ENCODE data around the gene POLR3GL.

POLR3GL gene

GRCh38 chr1:145964328-145965118, at the start of gene POLR3GL, which contains the start of gene ANKRD34A:
Gene POLR3GL (plus strand): TSS chr1:145964690. CDS start chr1:145974866, 10,176 bp downstream.
Gene ANKRD34A (minus strand): TSS chr1:145964575. CDS start chr1:145961759, 2,816 bp downstream.
- peak within 1 kb of the TSS; percentile 89 for H3K4me3 ChIP-seq (ENCODE audit: low read depth, low read length)
- TF ChIP-seq POLR2A (IDR thresholded peaks at IDR 0.05; ENCODE audit: extremely low read depth, insufficient read length) (peak; percentile 96), MAX (IDR thresholded peaks at IDR 0.05; ENCODE audit: low read depth, low read length) (peak; percentile 37), CTCF (IDR thresholded peaks at IDR 0.05; ENCODE audit: low read depth, low read length) (no peak), MYC (IDR thresholded peaks at IDR 0.05; ENCODE audit: low read depth, low read length) (peak; percentile 34; the same call in 1 of the 2 replicates)
- DNase-seq (ENCODE audit: low read depth) = peak; percentile 94

- no peak overlapping the region for H3K4me3 ChIP-seq (ENCODE audit: low read depth, low read length)
Observed at GRCh38 chr1:145916745-145917144, 47.7 kb upstream of the POLR3GL start.

GRCh38 chr1:145917595-145917994, 46.9 kb upstream of the POLR3GL start:
- peak overlapping the region; percentile 92 for H3K4me3 ChIP-seq (ENCODE audit: low read depth, low read length)
- TF ChIP-seq POLR2A (IDR thresholded peaks at IDR 0.05; ENCODE audit: extremely low read depth, insufficient read length) = no peak
- no peak for TF ChIP-seq CTCF (IDR thresholded peaks at IDR 0.05; ENCODE audit: low read depth, low read length)
- no peak for TF ChIP-seq MAX (IDR thresholded peaks at IDR 0.05; ENCODE audit: low read depth, low read length)
- no peak for TF ChIP-seq MYC (IDR thresholded peaks at IDR 0.05; ENCODE audit: low read depth, low read length)
- DNase-seq (ENCODE audit: low read depth) = no peak

More at GRCh38 chr1:145916745-145917144, 47.7 kb upstream of the POLR3GL start:
- no peak for DNase-seq (ENCODE audit: low read depth)
- TF ChIP-seq MYC (IDR thresholded peaks at IDR 0.05; ENCODE audit: low read depth, low read length) = no peak
- TF ChIP-seq POLR2A (IDR thresholded peaks at IDR 0.05; ENCODE audit: extremely low read depth, insufficient read length) = no peak
- TF ChIP-seq MAX (IDR thresholded peaks at IDR 0.05; ENCODE audit: low read depth, low read length) = no peak
- TF ChIP-seq CTCF (IDR thresholded peaks at IDR 0.05; ENCODE audit: low read depth, low read length) = no peak

- TF ChIP-seq POLR2A (IDR thresholded peaks at IDR 0.05; ENCODE audit: extremely low read depth, insufficient read length) (peak; percentile 68), CTCF (IDR thresholded peaks at IDR 0.05; ENCODE audit: low read depth, low read length) (no peak), MAX (IDR thresholded peaks at IDR 0.05; ENCODE audit: low read depth, low read length) (no peak; the same call in 1 of the 2 replicates), MYC (IDR thresholded peaks at IDR 0.05; ENCODE audit: low read depth, low read length) (peak; percentile 89)
- peak; percentile 95 for DNase-seq (ENCODE audit: low read depth)
- H3K4me3 ChIP-seq (ENCODE audit: low read depth, low read length) = peak within 1 kb of the TSS; percentile 92
Observed at GRCh38 chr1:145918144-145918991, 46.1 kb upstream of the POLR3GL start, which contains the start of gene PEX11B. Gene PEX11B (minus strand): TSS chr1:145918717. CDS start chr1:145918688, 29 bp downstream.
